ENCODE results near the gene RHEX.
"Not testable (repeated sequence)": the region's sequence is repeated elsewhere in the genome, so short reads cannot be mapped to it uniquely, and the experiment has no call there.

The RHEX gene

DNA sequence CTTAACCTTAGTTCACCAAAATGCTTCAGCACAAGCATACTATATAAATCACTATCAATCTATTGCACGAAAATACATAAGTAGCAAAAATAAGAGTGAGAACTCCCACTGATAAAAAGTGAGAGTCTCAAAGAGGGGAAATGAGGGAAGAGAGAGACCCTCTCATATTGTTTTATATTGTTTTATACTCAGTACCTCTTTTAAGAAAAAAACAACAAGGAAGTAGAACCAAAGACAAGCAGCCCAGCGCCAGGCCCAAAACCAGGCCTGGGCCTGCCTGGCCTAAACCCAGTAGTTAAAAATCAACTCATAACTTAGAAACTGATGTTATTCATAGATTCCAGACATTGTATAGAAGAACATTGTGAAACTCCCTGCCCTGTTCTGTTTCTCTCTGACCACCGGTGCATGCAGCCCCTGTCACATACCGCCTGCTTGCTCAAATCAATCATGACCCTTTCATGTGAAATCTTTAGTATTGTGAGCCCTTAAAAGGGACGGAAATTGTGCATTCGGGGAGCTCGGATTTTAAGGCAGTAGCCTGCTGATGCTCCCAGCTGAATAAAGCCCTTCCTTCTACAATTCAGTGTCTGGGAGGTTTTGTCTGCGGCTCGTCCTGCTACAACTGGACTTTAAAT, 5.4 kb downstream of the RHEX start:
- DNase-seq (ENCODE audit: extremely low read depth in 1 of 2, low read depth in 1 of 2), result not testable (repeated sequence)

DNA sequence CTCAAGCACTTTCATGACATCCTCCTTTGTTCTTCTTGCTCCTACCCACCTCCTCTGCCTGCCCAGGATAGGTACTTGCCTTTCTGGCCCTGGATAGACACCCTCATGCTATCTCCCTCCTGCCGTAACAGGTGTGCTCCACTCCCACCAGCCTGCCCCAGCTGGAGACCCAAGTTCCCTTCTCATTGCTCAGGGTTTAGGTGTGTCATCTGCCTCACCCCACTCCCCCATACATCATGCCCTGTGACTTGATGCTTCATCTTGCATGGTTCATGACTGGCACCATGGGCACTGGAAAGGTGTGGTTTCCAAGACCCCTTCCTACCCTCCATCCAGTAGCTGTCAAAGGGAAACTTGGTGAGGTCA, 5.9 kb downstream of the RHEX start:
- DNase-seq (ENCODE audit: extremely low read depth in 1 of 2, low read depth in 1 of 2), result no peak

DNA sequence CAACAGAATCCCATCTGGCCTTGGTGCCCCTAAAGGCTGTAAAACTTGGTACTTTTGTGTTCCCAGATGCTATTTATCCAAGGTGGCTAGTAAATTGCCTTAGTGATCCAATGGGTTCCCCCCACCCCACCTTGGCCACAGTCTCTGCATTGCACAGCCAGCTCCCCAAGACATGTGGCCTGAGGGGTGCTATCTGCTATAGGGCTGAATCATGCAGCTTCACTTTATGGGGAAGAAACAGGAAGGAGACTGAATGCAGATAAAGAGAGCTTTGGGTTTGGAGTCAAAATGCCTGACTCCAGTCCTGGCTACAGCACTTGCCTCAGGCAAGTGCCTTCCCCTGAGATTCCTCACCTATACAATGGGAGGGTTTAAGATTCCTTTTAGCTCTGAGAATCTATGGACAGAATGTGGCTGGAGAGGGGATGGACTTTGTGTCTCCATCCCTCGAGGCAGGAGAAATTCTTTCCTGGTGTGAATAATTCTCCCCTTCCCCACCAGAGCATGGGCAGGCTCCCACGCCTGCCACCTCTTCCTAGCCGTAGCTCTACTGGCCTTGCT, 6.5 kb downstream of the RHEX start:
- no peak for DNase-seq (ENCODE audit: extremely low read depth in 1 of 2, low read depth in 1 of 2)

DNA sequence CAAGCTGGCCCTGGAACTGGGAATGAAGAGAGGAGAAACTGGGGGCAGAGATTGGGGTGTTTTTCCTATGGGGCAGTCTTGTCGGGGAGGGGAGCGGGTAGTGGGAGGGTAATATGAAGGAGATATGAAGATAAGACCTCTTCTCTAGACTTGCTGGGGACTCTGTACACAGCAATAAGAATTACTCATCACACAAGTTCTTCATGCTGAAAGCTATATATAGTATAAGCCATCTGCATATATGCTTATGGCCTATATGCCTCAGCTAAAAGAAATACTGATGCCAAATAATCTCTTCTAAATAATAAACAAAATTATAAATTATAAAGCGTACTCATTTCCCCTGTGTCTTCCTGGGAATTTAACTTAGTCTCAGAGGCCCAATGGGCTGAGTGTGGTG, 7.9 kb downstream of the RHEX start:
- DNase-seq (ENCODE audit: extremely low read depth in 1 of 2, low read depth in 1 of 2), result no peak

DNA sequence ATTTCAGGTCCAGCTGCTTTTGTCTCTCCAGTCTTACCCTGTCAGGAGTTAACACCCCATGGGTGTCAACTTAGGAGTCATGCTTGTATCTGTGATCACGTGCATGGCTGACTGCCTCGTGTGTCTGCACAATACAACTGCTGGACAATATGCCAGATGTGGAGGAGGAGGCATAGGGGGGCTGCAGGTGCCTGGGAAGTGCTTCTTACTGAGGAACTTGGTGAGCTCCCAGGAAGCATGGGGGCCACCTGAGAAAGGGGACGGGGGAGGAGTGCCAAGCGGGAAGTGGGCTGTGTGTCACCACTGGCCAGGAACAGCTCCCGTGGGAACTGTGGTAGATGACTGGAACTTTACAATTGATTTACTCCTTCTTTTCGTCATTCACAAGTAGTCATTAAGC, 9.5 kb downstream of the RHEX start:
- no peak for DNase-seq (ENCODE audit: extremely low read depth in 1 of 2, low read depth in 1 of 2)

DNA sequence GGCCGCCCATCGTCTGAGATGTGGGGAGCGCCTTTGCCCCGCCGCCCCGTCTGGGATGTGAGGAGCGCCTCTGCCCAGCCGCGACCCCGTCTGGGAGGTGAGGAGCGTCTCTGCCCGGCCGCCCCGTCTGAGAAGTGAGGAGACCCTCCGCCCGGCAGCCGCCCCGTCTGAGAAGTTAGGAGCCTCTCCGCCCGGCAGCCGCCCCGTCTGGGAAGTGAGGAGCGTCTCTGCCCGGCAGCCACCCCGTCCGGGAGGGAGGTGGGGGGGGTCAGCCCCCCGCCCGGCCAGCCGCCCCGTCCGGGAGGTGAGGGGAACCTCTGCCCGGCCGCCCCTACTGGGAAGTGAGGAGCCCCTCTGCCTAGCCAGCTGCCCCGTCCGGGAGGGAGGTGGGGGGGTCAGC, 11.0 kb downstream of the RHEX start:
- DNase-seq (ENCODE audit: extremely low read depth in 1 of 2, low read depth in 1 of 2), result not testable (repeated sequence)

DNA sequence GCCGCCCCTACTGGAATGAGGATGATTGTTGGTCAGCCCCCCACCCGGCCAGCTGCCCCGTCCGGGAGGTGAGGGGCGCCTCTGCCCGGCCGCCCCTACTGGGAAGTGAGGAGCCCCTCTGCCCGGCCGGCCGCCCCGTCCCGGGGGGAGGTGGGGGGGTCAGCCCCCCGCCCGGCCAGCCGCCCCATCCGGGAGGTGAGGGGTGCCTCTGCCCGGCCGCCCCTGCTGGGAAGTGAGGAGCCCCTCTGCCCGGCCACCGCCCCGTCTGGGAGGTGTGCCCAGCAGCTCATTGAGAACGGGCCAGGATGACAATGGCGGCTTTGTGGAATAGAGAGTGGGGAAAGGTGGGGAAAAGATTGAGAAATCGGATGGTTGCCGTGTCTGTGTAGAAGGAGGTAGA, 11.5 kb downstream of the RHEX start:
- DNase-seq (ENCODE audit: extremely low read depth in 1 of 2, low read depth in 1 of 2), result not testable (repeated sequence)

DNA sequence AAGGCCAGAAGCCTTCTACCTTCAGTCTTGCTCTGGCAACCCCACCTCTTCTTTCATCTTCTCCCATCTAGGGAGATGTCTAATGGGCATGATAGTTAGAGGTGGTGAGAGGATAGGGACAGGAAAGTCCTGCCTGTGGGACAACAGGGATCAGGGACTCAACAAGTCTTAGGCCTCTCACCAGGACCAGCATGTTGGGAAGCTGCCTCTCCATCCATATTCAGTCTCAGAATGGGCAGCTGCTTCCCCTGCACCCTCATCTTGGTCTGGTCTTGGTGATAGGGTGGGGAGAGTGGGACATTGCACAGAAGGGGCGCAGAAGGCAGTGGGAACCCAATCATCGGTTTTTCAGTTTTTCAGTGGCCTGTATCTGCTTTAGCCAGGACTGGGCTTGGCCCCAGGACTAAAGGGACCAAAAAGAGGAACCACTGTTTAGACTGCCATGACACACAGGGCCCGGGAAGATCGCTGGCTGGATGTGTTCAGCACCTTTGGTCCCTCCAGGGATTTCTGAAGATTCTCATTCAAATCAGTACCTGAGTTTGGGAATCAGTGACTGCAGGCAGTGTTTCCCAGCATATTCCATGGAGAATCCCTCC, 12.7 kb downstream of the RHEX start:
- DNase-seq (ENCODE audit: extremely low read depth in 1 of 2, low read depth in 1 of 2), result no peak

DNA sequence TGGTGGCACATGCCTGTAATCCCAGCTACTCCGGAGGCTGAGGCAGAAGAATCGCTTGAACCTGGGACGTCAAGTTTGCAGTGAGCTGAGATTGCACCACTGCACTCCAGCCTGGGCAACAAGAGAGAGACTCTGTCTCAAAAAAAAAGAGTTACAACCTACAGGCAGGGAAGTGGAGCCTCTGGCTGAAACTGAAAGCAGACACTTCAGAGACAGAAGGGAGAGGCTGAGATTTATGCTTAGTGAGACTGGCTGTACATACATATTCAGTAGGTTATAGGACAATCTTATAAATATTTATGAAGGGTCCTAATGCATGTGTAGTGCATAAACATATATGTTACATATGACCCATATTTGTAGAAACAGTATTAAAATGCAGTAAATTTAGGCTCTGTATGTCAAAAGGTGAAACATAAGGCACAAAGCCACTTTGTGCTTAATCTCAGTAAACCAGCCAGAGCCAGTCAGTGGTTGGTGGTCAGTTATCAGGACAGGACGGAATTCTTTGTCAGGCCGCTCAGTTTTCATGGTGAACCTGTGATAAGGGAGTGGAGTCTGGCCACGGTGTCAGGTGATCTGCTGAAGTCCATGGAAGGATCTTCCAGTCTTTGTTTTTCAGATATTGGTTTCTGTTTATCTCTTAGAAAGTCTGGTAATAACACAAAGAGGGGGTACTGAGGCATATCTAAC, 13.7 kb downstream of the RHEX start:
- DNase-seq (ENCODE audit: extremely low read depth in 1 of 2, low read depth in 1 of 2), result no peak

DNA sequence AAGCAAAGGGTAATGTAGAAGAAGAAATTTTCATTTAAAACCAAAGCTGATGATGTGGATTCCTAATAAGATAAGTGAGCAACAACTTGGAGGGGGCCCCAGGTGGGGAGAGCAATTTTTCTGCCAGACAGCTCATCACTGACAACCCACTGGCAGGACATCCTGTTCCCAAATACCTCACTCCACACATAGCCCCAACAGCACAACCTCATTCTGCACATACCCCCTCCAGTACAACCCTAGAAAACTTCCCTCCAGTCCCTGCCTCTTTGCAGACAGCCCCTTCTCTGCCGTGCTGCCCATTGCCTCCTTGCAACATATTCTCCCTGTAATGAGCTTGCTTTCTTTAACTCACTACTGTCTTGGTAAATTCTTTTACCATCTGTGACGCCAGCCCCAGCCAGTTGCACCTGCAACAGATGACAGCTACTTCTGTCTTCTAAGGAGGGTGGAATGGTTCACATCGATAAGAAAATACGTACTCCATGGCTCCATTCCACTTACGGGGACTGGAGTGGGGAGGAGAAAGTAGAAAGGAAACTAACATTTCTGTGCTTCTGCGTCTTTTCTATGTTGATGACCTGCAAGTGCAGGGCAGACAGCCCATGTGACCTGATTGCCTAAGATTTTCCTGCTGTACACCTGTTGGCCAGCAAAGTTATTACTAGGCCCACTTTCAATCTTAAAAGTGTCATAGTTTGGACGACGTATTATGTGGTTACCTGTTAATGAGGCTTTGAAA, 14.7 kb downstream of the RHEX start:
- DNase-seq (ENCODE audit: extremely low read depth in 1 of 2, low read depth in 1 of 2), result no peak

DNA sequence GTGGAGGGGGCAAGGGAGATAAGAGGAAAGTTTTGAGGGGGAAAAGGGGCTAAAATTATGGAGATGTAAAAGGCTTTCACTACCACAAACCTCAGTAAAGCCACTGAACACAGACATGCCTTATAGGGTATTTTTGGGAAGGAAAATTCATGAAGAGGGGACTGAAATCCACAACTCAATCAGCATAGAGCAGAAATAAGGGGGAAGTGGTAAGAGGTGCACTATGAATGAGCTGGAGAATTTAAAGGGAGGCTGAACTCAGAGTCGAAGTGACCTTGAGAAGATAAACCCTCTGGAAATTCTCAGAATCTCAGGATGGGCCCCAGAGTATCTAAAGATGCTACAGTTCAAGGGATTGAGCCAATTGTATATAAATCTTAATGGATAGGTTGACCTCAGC, 15.3 kb downstream of the RHEX start:
- DNase-seq (ENCODE audit: extremely low read depth in 1 of 2, low read depth in 1 of 2), result no peak

DNA sequence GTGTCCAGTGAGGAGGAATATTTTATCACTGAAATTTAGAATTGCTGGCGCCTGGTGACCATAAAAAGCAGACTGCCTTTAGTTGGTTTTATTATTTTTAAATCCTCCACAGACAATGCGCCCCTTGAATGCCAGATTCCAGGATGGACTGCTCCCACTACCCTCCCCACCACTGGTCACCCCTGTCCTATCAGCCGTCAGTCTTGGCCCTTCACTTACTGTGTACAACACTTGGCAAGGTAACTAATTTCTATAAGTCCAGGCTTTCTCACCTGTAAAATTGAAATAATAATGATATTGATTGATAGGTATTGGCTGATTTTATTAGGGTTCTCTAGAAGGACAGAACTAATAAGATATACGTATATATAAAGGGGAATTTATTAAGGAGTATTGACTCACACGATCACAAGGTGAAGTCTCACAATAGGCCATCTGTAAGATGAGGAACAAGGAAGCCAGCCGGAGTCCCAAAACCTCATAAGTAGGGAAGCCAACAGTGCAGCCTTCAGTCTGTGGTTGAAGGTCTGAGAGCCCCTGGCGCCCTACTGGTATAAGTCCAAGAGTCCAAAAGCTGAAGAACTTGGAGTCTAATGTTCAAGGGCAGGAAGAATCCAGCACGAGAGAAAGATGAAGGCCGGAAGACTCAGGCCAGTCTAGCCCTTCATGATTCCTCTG, 17.8 kb downstream of the RHEX start:
- no peak for DNase-seq (ENCODE audit: extremely low read depth in 1 of 2, low read depth in 1 of 2)

DNA sequence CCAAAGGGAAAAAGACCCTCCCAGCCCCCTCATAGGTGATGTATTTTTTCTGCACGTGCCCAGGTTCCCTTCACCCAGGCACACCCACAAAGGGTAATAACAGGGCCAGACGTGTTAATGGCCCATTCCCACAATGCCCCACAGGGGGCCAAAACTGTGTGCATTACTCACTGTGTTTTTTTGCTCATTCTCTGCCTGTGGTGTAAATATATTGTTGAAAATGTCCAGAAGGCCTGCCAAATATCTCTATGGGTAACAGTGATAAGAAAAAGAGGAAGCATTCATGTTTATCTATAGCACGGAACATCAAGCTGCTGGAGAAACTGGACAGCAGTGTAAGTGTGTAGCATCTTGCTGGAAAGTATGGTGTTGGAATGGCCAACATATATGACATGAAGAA, 21.9 kb downstream of the RHEX start:
- no peak for DNase-seq (ENCODE audit: extremely low read depth in 1 of 2, low read depth in 1 of 2)

DNA sequence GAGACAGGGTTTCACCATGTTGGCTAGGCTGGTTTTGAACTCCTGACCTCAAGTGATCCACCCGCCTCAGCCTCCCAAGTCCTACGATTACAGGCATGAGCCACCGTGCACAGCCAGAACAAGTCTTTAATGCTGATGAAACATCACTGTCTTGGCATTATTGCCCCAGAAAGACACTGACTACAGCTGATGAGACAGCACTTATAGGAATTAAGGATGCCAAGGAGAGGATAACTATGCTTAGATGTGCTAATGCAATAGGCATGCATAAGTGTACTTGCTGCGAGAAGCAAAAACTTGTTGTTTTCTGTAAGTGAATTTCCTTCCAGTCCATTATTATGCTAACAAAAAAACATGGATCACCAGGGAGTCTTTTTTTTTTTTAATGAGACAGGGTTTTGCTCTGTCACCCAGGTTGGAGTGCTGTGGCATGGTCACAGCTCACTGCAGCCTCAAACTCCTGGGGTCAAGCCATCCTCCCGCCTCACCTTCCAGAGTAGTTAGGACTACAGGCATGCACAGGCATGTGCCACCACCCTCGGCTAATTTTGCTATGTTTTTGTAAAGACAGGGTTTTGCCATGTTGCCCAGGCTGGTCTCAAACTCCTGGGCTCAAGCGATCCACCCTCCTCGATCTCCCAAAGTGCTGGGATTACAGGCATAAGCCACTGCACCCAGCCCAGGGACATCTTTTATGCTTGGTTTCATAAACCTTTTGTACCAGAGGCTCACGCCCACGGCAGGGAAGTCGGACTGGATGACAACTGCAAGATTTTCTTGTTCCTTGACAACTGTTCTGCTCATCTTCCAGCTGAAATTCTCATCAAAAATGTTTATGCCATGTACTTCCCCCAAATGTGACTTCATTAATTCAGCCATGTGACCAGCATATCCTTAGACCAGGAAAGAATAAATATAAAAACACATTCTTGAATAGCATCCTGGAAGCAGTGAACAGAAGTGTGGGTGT, 23.1 kb downstream of the RHEX start:
- DNase-seq (ENCODE audit: extremely low read depth in 1 of 2, low read depth in 1 of 2), result no peak

DNA sequence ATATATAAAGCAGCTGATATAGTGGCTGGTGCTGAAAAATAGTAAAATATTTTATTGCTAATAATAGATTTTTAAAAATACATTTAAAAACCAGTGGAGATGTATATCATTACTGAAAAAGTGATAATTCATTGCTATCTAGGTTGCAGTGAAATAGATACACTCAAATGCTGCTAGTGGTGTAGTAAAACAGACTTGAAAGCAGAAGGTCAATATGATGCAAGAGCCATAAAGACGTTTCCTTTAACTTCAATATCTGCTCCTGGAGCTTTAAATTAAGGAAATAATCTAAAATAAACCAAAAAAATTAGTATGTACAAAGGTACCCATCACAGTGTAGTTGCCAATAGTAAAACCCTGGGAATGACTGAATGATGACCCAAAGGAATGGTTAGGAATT, 26.2 kb downstream of the RHEX start:
- DNase-seq (ENCODE audit: extremely low read depth in 1 of 2, low read depth in 1 of 2), result no peak

DNA sequence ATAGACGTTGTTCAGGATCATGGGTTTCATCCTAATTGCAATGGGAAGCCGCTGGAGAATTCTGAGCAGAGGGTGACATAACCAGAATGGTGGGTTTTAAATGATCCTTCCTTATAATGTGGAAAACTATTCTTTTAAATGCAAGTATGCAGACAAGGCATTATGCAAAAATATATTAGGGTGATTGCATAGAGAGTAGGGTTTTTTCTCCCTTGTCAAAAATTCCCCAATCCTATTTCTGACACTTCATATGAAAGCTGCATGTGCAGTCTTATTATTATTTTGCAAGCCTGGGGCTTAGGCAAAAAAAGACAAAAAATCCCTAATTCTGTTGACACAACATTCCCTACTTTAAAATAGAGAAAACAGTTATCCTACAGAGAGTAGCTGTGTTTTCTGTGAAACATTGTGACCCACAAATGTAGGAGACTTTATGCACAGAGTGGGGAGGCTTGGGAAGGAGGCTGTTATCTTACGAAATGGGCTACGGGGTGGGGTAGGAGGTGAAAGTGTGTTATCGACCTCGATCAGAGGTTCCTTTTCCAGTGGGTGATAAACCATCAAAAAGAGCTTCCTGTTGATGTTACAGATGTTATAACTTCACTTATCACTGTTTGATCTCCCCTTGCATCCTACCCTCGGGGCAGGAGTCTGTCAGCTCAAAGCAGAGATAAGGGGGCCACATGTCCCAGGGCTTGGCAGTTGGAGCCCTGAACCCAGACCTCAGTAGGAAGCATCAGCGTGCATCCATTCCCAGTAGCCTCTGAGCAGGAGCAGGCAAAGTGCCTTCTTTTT, 27.2 kb downstream of the RHEX start:
- no peak for DNase-seq (ENCODE audit: extremely low read depth in 1 of 2, low read depth in 1 of 2)

DNA sequence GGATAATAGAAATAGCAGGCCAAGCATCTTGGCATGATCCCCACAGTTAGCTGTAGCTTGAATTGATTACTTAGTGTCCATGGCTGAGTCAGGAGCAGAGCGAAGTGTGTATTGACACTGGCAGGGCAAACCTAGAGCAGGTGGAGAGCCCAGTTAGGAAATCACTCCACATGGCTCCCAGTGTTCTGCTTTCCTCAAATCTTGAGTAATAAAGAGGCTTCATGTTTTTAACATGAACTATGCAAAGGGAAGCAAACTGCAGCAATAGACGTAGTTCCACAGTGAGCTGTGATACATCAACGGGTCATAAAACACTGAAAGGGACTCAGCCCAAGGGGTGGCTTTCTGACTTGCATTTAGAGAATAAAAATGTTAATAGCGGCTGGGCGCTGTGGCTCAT, 28.9 kb downstream of the RHEX start:
- no peak for DNase-seq (ENCODE audit: extremely low read depth in 1 of 2, low read depth in 1 of 2)

DNA sequence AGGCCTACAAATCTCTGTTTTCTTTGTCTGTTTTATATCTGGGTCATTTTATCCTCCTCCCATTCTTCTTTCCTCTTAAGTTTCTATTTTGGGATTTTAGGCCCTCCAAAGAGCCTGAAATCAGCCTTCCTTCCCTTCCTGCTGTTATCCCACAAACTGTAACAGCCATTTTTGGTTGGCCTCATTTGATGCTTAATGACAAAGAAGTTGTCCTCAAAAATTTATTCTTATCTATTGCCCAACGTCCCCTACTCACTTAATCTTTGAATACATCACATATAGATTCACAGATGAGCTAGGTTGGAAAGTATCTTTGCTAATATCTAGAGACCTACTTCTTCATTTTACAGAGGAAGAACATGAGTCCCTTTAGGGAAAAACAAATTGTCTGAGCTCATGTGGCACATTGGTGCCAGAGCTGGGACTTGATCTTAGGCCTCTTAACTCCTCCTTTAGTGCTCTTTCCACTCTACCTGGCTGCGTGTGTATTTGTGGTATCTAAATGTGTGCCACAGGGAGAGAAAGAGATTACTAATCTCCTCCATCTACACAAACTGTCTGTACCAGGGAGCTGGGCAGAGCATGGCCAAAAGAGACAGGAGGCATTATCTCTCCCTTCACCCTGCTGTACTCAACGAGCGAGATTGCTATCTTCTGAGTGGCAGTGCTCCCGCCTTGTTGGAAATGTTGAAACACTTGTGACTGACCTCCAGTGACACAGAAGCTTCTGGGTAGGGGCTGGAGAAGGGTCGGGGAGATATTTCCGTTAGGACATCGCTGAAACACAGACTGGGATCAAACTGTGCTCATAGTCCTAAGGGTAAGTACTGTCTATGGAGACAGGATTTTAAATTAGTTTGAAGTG, 30.1 kb downstream of the RHEX start:
- no peak for DNase-seq (ENCODE audit: extremely low read depth in 1 of 2, low read depth in 1 of 2)

Data from activated CD8-positive, alpha-beta memory T cell treated with anti-CD3 and anti-CD28 coated beads for 1 hour (primary cell).